ENCODE results near the gene GMNC.
"Not testable (repeated sequence)": the region's sequence is repeated elsewhere in the genome, so short reads cannot be mapped to it uniquely, and the experiment has no call there.

Gene GMNC
- 0 to 1.9 (median 0.04) reads per million in 17 experiments for total RNA-seq

- peak; percentile 75 to 91 (median 86) for DNase-seq
These were observed at the start of gene GMNC for GRCh38 chr3:190862209-190863118. GMNC (minus strand) TSS chr3:190862694; CDS start chr3:190862615, 79 bp downstream.

- no peak for DNase-seq
These were observed 48.9 kb upstream of the GMNC start for GRCh38 chr3:190911382-190911781.

DNA sequence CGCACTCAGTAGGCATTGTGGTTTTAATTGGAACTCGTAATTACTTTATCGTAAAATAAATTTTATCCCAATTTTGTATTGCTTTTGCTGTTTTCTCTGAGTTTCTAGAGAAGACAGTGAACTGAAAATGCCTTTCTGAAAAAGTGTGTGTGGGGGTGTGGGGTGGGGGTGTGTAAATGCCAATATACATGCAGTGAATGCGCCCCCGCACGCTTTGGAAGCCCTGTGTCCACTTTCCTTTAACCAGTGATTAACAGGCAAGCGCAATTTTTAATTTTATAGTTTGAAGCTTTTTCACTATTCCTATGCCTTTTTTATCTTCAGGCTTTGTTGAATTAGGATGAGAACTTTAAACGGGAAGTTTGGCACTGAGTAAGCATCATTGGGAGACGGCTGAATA is 47.4 kb upstream of the GMNC start:
- no peak for DNase-seq

DNA sequence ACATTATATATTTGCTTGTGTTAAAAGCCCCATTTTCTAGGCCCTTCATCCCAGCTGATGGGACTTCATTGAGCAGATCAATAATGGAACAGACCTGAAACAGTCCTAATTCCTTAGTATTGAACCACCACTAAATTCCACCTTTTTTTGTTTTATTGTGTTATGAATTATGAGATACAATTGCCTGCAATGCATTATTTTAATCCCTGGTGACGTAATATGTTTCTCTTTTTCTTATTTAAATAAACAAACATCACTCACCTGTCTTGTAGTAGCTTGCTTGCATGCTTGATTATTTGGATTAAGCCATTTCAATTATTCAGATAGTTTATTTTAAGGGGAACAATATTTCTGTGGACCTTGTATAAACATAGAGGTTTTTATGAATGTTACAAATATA is 40.7 kb upstream of the GMNC start:
- DNase-seq: no peak

DNA sequence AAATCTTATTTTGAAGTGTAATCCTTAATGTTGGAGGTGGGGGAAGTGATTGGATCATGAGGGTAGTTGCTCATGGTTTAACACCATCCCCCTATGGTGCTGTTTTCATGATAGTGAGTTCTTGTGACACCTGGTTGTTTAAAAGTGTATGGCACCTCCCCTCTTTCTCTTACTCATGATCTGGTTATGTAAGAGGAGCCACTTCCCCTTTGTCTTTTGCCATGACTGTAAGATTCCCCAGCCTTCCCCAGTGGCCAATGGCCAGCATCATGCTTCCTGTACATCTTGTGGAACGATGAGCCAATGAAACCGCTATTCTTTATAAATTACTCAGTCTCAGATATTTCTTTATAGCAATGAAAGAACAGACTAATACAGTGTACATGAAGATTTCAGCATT is 39.8 kb upstream of the GMNC start:
- peak in 3 of 4 experiments; percentile 7 to 43 (median 28) for DNase-seq

GRCh38 chr3:190892395-190892902 is 30.0 kb upstream of the GMNC start:
- DNase-seq: no peak

- peak; percentile 6 to 65 (median 45) for DNase-seq
These were observed 24.5 kb upstream of the GMNC start for GRCh38 chr3:190886945-190887344.

DNA sequence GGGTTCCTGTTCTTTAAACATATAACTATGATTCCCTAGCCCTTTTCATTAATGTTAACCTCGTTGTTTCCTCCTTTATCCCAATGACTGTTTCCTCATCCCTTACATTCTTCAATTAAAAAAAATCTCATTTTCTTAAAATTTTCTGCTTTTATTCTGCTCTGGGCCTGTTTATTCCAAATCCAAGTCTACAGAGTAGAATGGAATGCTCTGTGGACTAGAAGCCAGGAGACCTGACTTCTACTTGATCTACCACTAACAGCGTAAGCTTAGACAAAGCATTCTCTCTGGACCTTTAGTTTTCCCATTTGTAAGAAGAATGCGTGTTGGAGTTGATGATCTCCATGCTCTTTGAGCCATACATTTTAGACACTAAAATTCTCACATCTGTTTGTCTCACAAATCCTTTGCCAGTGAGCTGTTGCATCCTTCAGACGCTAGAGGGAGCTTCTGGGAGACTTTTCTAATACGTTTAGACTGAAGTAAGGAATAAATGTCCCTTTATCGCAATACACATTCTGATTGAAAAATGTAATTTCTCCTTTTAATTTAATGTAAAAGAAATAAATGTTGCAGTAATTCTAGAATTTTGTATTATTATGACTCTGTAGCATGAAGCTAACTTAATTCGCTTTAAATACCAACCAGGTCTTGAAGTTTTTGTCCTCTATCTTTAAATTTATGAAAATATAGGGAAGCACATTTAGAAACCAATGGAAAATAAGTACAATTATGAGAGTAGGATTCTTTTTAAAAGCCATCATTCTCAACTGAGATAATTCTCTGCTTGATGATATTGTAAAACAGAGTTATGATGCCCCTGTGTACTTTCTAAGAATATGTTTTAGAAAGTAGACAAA is 21.7 kb upstream of the GMNC start:
- peak; percentile 65 to 76 (median 67) for DNase-seq

DNA sequence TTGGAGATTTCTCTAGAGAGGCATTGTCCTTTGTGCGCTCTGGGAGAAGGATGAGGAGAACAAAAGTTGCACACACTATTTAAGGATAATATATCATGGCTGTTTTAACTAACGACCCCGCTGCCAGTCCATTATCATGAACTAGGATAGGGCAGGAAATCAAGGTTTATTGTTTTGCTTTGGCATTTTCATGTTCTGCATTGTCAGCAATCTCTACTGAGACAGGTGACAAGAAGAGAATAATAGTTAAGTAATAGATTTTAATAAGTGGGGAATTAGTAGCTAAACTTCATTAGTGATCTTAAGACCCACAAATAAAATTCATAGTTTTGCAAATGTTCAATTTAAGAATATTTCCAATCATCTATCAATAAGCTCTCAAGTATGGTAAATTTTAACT is 20.6 kb upstream of the GMNC start:
- DNase-seq: no peak

DNA sequence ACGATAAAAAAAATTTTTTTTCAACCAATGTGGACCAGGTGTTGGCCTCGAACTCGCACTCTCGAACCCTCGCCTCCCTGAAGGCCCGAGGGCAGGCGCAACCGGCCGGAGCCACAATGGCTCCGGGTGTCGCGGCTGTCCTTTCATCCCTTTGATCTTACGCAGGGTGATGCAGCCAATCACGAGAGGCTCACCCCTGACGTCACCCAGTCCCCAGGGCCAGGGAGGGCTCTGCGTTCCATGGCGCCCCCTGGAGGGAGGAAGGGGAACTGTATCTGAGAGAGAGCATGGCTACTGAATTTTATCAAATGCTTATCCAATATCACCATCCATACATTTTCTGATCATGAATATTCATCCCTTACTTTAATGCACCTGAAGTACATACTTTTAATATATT is 15.4 kb upstream of the GMNC start:
- DNase-seq: peak in 2 of 4 experiments; percentile 5 to 8

GRCh38 chr3:190876433-190876832 is 13.9 kb upstream of the GMNC start:
- not testable (repeated sequence) for DNase-seq

- DNase-seq: not testable (repeated sequence)
These were observed 12.6 kb upstream of the GMNC start for GRCh38 chr3:190875061-190875460.

DNA sequence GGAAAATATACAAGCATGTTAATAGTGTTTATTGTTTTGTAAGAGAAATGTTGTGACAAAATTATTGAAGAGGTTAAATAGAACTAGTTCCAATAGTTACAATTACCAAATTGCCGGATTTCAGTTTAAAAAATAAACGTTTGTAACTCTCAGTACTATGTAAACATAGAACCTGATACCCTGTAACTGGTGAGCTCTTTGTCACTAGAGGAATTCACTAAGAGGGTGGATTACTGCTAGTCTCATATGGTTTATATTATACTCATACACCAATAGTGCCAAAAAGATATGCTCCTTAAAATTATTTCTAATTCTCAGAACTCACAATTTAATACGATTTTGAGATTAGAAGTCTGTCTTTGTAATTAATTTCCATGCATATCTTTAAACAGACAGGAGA is 7.6 kb upstream of the GMNC start:
- no peak for DNase-seq

DNA sequence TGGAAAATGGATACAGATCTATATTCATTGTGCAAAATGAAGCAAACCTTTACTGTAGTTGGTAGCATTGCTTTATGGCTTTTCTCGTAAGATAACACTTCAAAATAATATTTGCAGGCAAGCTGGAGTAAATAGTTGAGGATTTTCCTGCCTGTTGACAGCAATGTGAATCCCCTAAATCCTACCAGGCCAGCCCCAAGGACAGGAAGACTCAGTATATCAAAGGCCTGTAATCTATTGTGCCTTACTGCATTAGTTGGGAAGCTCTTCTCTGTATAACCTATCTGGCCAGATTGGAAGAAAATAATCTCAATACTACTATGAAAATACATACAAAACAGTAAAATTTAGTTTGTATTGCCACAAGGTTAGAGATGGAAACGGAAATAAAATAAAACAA is 4.6 kb upstream of the GMNC start:
- no peak for DNase-seq

- no peak for DNase-seq
These were observed 3.3 kb upstream of the GMNC start for GRCh38 chr3:190865828-190866227.

DNA sequence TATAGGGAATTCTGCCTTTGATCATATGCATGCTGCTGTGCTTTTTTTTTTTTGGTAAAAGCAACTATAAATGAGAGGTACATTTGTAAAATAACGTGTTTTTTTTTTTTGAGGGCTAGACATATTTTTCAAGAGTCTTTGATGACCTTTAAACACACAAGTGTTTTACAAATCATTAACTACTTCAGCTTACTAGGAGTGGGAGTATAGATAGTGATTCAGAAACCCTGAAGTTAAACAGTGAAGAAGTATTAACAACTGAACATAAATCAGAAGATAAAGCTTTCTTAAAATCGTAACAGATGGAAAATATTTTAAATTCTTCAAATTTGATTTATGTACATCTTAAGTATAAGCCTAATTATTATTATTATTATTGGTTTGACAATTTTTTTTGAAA is 2.9 kb upstream of the GMNC start:
- DNase-seq: no peak

GRCh38 chr3:190864002-190864401 is 1.5 kb upstream of the GMNC start:
- DNase-seq: no peak

DNA sequence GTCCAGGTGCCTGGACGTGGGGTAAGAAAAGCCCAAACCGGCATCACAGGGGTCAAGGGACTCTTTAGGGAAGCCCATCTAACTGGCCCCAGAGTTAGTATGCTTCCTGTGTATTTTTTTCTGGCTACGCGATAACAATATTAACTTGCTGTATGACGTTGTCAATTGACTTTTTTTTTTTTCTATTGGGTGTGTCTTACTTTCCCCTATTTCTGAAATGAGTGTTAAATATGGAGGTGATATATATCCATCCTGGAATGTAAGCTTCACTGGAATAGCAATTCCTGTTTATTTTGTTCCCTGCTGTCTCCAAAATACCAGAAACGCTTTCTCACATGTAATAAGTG is 598 bp upstream of the GMNC start:
- no peak for DNase-seq

GRCh38 chr3:190860521-190860920 is 2.0 kb downstream of the GMNC start:
- no peak for DNase-seq

GRCh38 chr3:190855151-190855550 is 7.3 kb downstream of the GMNC start:
- DNase-seq: no peak

DNA sequence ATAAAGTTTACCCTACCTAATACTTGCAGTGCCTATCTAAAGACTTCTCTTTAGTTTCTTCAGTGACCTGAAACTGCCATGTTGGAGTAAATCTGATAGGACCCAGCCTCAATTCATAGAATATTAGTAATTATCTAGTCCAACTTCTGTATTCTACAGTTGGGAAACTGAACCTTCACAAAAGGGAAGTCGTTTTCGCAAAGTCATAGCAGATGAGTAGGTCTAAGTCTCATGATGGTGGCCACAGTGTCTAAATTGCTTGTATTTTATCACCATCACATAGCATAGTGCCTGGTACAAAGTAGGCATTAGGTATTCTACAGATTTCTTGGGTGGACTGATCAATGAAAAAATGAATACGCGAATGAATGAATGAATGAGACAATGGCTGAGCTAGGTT is 8.4 kb downstream of the GMNC start:
- DNase-seq: peak; percentile 42 to 81 (median 66)

DNA sequence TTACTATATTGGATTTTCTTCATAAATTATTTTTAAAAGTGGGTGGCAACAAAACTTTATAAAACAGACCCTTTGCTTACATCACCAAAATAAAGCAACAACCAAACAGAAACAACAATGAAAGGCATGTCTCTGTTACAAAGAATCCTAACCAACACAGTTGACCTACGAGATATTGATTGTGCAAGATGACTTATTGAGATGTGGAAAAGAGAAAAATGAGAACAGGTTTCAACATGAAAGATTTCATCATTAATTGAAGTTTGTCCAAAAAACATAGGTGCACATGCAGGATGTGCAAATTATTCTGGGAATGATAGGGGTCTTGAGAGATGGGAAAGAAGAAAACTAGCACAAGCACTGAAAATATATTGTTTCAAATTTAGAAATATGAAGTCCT is 9.0 kb downstream of the GMNC start:
- peak in 2 of 4 experiments; percentile 26 to 30 for DNase-seq

DNA sequence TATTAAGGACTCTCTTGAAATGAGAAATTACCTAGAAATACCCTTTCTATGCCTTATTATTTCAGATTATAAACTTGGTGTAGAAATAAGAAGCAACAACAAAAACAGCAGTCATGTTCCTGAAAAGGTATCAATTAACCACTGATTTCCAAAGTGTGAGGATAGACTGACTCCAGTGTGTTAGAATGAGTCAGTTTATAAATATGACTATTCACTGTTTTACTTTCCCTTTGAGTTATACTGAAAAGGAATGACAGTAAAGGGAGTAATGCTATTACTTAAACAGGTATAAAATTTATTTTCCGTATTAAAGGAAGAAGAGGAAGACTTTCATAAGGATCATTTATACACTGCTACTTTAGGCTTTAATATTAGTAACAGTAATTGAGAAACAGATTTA is 12.9 kb downstream of the GMNC start:
- no peak for DNase-seq

All from suppressor macrophage (primary cell).